ENCODE results near the gene GPR141. TPM values are rescaled to one million over a fixed set of nuclear protein-coding genes. Genes with fewer than 3 reads are reported as not detected.
A peak's percentile ranks its signal among the peaks of the same experiment; 100 is the strongest.

GPR141 gene
- polyA plus RNA-seq, 3 donors, result 25.4 to 26.6 (median 25.5) TPM

- Mint-ChIP-seq H3K4me1 (peaks cover 17% of the 10 kb centered on the region), H3K4me3 (peak overlapping the region; percentile 55 to 88), H3K9me3 (peaks cover 0 to 2% (median 0%) of the 10 kb centered on the region in 7 donors), H3K36me3 (no peaks in the 10 kb centered on the region), H3K27ac (peak overlapping the region in 6 of 7 donors; percentile 8 to 73 (median 65)), H3K27me3 (ENCODE audit: low read depth in 3 of 3) (peaks cover 0 to under 1% (median 0%) of the 10 kb centered on the region in 3 donors)
- Histone ChIP-seq H3K79me2 (ENCODE audit: insufficient read depth, low read length) (no peaks in the 10 kb centered on the region), H3K4me3 (replicated peaks in 1 of 3; ENCODE audit: low read depth in 2 of 3, low read length in 3 of 3) (peak overlapping the region; percentile 3 to 70 (median 55)), H3K9ac (ENCODE audit: insufficient read depth, low read length, poor library complexity, severe bottlenecking) (peak overlapping the region; percentile 44), H3K4me1 (ENCODE audit: control insufficient read depth in 1 of 2, insufficient read depth in 2 of 2, low read length in 2 of 2) (peaks cover 13 to 16% of the 10 kb centered on the region in 2 donors), H3K36me3 (replicated peaks in 1 of 2; ENCODE audit: control insufficient read depth in 1 of 2, insufficient read depth in 2 of 2, low read length in 2 of 2) (no peaks in the 10 kb centered on the region), H3K9me3 (replicated peaks in 1 of 2; ENCODE audit: control insufficient read depth in 1 of 2, insufficient read depth in 1 of 2, low read length in 2 of 2) (no peaks in the 10 kb centered on the region), H2AFZ (ENCODE audit: insufficient read depth, low read depth, low read length, poor library complexity, severe bottlenecking) (peak overlapping the region; percentile 78), H4K20me1 (ENCODE audit: insufficient read depth, low read length) (no peaks in the 10 kb centered on the region), H3K4me2 (replicated peaks; ENCODE audit: extremely low read depth, low read length, poor library complexity, severe bottlenecking) (peak overlapping the region; percentile 73), H3K27ac (ENCODE audit: low read depth in 1 of 2, low read length in 2 of 2) (peak overlapping the region in 1 of 2 donors; percentile 63), H3K27me3 (ENCODE audit: control insufficient read depth in 2 of 2, insufficient read depth in 2 of 2, low read length in 2 of 2) (no peaks in the 10 kb centered on the region)
- intact Hi-C loops (cut with micrococcal nuclease), result no loop called here
- TF ChIP-seq CTCF (IDR thresholded peaks at IDR 0.05), result no peak
- DNase-seq, result no peak
- 11% methylated on average over 4 of the region's 7 CpGs for WGBS (ENCODE audit: insufficient coverage)
These were observed 38.1 kb upstream of the GPR141 start for GRCh38 chr7:37645282-37646050.

GRCh38 chr7:37656913-37657530 lies 26.5 kb upstream of the GPR141 start:
- Histone ChIP-seq H3K4me1 (ENCODE audit: control insufficient read depth in 1 of 2, insufficient read depth in 2 of 2, low read length in 2 of 2) (peaks cover 19% of the 10 kb centered on the region in 2 donors), H3K4me3 (replicated peaks in 1 of 3; ENCODE audit: low read depth in 2 of 3, low read length in 3 of 3) (no peak overlapping the region), H3K27me3 (ENCODE audit: control insufficient read depth in 2 of 2, insufficient read depth in 2 of 2, low read length in 2 of 2) (no peaks in the 10 kb centered on the region), H3K4me2 (replicated peaks; ENCODE audit: extremely low read depth, low read length, poor library complexity, severe bottlenecking) (peak overlapping the region; percentile 23), H3K9me3 (replicated peaks in 1 of 2; ENCODE audit: control insufficient read depth in 1 of 2, insufficient read depth in 1 of 2, low read length in 2 of 2) (no peaks in the 10 kb centered on the region), H2AFZ (ENCODE audit: insufficient read depth, low read depth, low read length, poor library complexity, severe bottlenecking) (peak overlapping the region; percentile 49), H4K20me1 (ENCODE audit: insufficient read depth, low read length) (no peaks in the 10 kb centered on the region), H3K36me3 (replicated peaks in 1 of 2; ENCODE audit: control insufficient read depth in 1 of 2, insufficient read depth in 2 of 2, low read length in 2 of 2) (no peaks in the 10 kb centered on the region), H3K79me2 (ENCODE audit: insufficient read depth, low read length) (no peaks in the 10 kb centered on the region), H3K9ac (ENCODE audit: insufficient read depth, low read length, poor library complexity, severe bottlenecking) (no peak overlapping the region), H3K27ac (ENCODE audit: low read depth in 1 of 2, low read length in 2 of 2) (peak overlapping the region in 1 of 2 donors; percentile 10)
- H3K4me1 Mint-ChIP-seq, result peaks cover 18% of the 10 kb centered on the region
- peak in 2 of 3 donors; percentile 26 to 34 for DNase-seq
- H3K27ac Mint-ChIP-seq, result peak overlapping the region in 5 of 7 donors; percentile 0 to 78 (median 38)
- H3K27me3 Mint-ChIP-seq (ENCODE audit: low read depth in 3 of 3), result peaks cover 0 to 1% (median 0%) of the 10 kb centered on the region in 3 donors
- no peaks in the 10 kb centered on the region for H3K36me3 Mint-ChIP-seq
- intact Hi-C loops (cut with micrococcal nuclease), result no loop called here
- H3K4me3 Mint-ChIP-seq, result peak overlapping the region in 1 of 2 donors; percentile 47
- no CpG with 5 or more reads among the region's 1 CpG for WGBS (ENCODE audit: insufficient coverage)
- peaks cover 0 to 9% (median 2%) of the 10 kb centered on the region in 7 donors for H3K9me3 Mint-ChIP-seq
- no peak for TF ChIP-seq CTCF (IDR thresholded peaks at IDR 0.05)
